Esophagus squamous epithelium (tissue), 4 donors: ENCODE measurements around the gene SPTBN4.

Experiments used
- CTCF ChIP-seq, 6 experiments: fragments of 450-650 bp in 4 of 6; fragments of 200-600 bp in 2 of 6; sonication (generic) in 2 of 6; IDR thresholded peaks; one replicate each; pipeline ENCODE4 v1.5.1; 2016 to 2019; ENCODE audit warnings: antibody characterized with exemption in 6 of 6, mild to moderate bottlenecking in 4 of 6, moderate library complexity in 4 of 6
- POLR2A ChIP-seq, 4 donors: fragments of 450-650 bp; IDR thresholded peaks; one replicate each; pipeline ENCODE4 v1.6.1; 2017; ENCODE audit warnings: antibody characterized with exemption in 4 of 4, mild to moderate bottlenecking in 4 of 4, moderate library complexity in 3 of 4

GRCh38 chr19:40605216-40605971 lies 138.6 kb downstream of the SPTBN4 start:
- TF ChIP-seq POLR2A (IDR thresholded peaks at IDR 0.05) (peak in 3 of 4 donors; percentile 45 to 75 (median 64)), CTCF (IDR thresholded peaks at IDR 0.05) (peak in 4 of 6 experiments; percentile 15 to 49 (median 21))
